HG03097 (cell line): ENCODE measurements around the gene LYSMD2.

Experiments
- ATAC-seq: cut with Tn5 transposase; IDR thresholded peaks from one replicate; pipeline ENCODE4 v1.9.1; 2021; ENCODE audit not compliant: unreplicated experiment, low FRiP score

Gene LYSMD2

GRCh38 chr15:51721199-51721960 lies 16.1 kb downstream of the LYSMD2 start:
- ATAC-seq = no peak

- no peak for ATAC-seq
These were observed 17.1 kb downstream of the LYSMD2 start for GRCh38 chr15:51720201-51720995.

- ATAC-seq = no peak
These were observed 18.7 kb downstream of the LYSMD2 start for GRCh38 chr15:51718746-51719145.

- no peak for ATAC-seq
These were observed 19.2 kb downstream of the LYSMD2 start for GRCh38 chr15:51718219-51718618.

GRCh38 chr15:51714911-51715310 lies 22.5 kb downstream of the LYSMD2 start:
- no peak for ATAC-seq

- ATAC-seq = no peak
These were observed 23.3 kb downstream of the LYSMD2 start for GRCh38 chr15:51714162-51714561.

- ATAC-seq = no peak
These were observed 28.4 kb downstream of the LYSMD2 start for GRCh38 chr15:51709031-51709430.

- ATAC-seq = no peak
These were observed 29.4 kb downstream of the LYSMD2 start for GRCh38 chr15:51708013-51708412.

GRCh38 chr15:51706926-51707608 lies 30.4 kb downstream of the LYSMD2 start:
- ATAC-seq = no peak

GRCh38 chr15:51706291-51706690 lies 31.2 kb downstream of the LYSMD2 start:
- ATAC-seq = no peak

- no peak for ATAC-seq
These were observed 34.7 kb downstream of the LYSMD2 start for GRCh38 chr15:51702710-51703109.

- no peak for ATAC-seq
These were observed 38.1 kb downstream of the LYSMD2 start for GRCh38 chr15:51699373-51699772.

GRCh38 chr15:51697163-51697562 lies 40.3 kb downstream of the LYSMD2 start:
- no peak for ATAC-seq

- no peak for ATAC-seq
These were observed 40.9 kb downstream of the LYSMD2 start for GRCh38 chr15:51696566-51696965.

GRCh38 chr15:51692154-51692553 lies 45.3 kb downstream of the LYSMD2 start:
- ATAC-seq = no peak

GRCh38 chr15:51688863-51689262 lies 48.6 kb downstream of the LYSMD2 start:
- no peak for ATAC-seq

- ATAC-seq = no peak
These were observed 49.9 kb downstream of the LYSMD2 start for GRCh38 chr15:51687565-51687964.

GRCh38 chr15:51681303-51681963 lies 56.0 kb downstream of the LYSMD2 start, which contains the start of gene SCG3:
Gene SCG3, plus strand, starts transcription at chr15:51681503. Its CDS starts 253 bp downstream, at chr15:51681756.
- no peak for ATAC-seq

- no peak for ATAC-seq
These were observed 57.1 kb downstream of the LYSMD2 start for GRCh38 chr15:51680321-51680720.

GRCh38 chr15:51678096-51678495 lies 59.4 kb downstream of the LYSMD2 start:
- no peak for ATAC-seq

GRCh38 chr15:51677452-51677851 lies 60.0 kb downstream of the LYSMD2 start:
- ATAC-seq = no peak
